A673 (cell line): ENCODE measurements around the gene GPAM. TPM values are rescaled to one million over a fixed set of nuclear protein-coding genes. Genes with fewer than 3 reads are reported as not detected.
A peak's percentile ranks its signal among the peaks of the same experiment; 100 is the strongest.
"Not testable (repeated sequence)": the region's sequence is repeated elsewhere in the genome, so short reads cannot be mapped to it uniquely, and the experiment has no call there.

Source experiments
- BruUV-seq: library from RNA; stranded (reverse); fragments of 400-500 nt; replicated peaks from 2 replicates; lab custom pipeline; 2021; lab: Mats Ljungman, UMichigan
- CTCF ChIA-PET: fragments of 300-600 bp; sonication (Branson Sonifier 250); formaldehyde crosslinking; loops from one replicate; lab custom pipeline; 2022; ENCODE audit warnings: antibody characterized with exemption; lab: Charles Lee
- POLR2A ChIA-PET: fragments of 300-600 bp; sonication (Branson Sonifier 250); formaldehyde crosslinking; loops from one replicate; lab custom pipeline; 2022; ENCODE audit warnings: antibody characterized with exemption; ENCODE audit not compliant: low non-redundant PET; lab: Charles Lee
- DNase-seq: peaks from one replicate; pipeline ENCODE4 v3.0.0-alpha.2; 2015; ENCODE audit warnings: low spot score
- H3K27ac ChIP-seq: fragments of 200-600 bp; sonication (generic); 2 replicates; pipeline ENCODE4 v1.5.1; 2016; ENCODE audit warnings: mixed run types, low read depth, mild to moderate bottlenecking, mixed read lengths, antibody characterized with exemption, low read length; ENCODE audit not compliant: poor library complexity, severe bottlenecking
- H3K27me3 ChIP-seq: fragments of 200-600 bp; sonication (generic); replicated peaks from 2 replicates; pipeline ENCODE4 v1.6.1; 2017; ENCODE audit warnings: mixed run types, low read depth, mild to moderate bottlenecking, mixed read lengths, antibody characterized with exemption, low read length; ENCODE audit not compliant: insufficient read depth, poor library complexity
- H3K36me3 ChIP-seq: fragments of 200-600 bp; sonication (generic); 2 replicates; pipeline ENCODE4 v1.6.1; 2016; ENCODE audit warnings: mixed run types, mild to moderate bottlenecking, mixed read lengths, antibody characterized with exemption, low read length; ENCODE audit not compliant: insufficient read depth, poor library complexity, severe bottlenecking
- H3K4me1 ChIP-seq: fragments of 200-600 bp; sonication (generic); 2 replicates; pipeline ENCODE4 v1.6.1; 2017; ENCODE audit warnings: mixed run types, mild to moderate bottlenecking, mixed read lengths, antibody characterized with exemption, low read length; ENCODE audit not compliant: insufficient read depth, poor library complexity, severe bottlenecking
- H3K4me3 ChIP-seq: fragments of 200-600 bp; sonication (generic); 2 replicates; pipeline ENCODE4 v1.5.1; 2016; ENCODE audit warnings: low read depth, mixed run types, mild to moderate bottlenecking, mixed read lengths, low read length; ENCODE audit not compliant: poor library complexity, severe bottlenecking
- H3K9me3 ChIP-seq: fragments of 200-600 bp; sonication (generic); 2 replicates; pipeline ENCODE4 v1.6.1; 2016; ENCODE audit warnings: mixed run types, low read depth, mild to moderate bottlenecking, mixed read lengths, antibody characterized with exemption, low read length; ENCODE audit not compliant: poor library complexity, severe bottlenecking
- EZH2 ChIP-seq: fragments of 200-600 bp; sonication (generic); IDR thresholded peaks from 2 replicates; pipeline ENCODE4 v1.6.1; 2017; ENCODE audit warnings: borderline replicate concordance, low read depth, mild to moderate bottlenecking, mixed read lengths, antibody characterized with exemption, low read length; ENCODE audit not compliant: poor library complexity, severe bottlenecking
- intact Hi-C: fragments of 100-400 bp; cut with micrococcal nuclease; formaldehyde crosslinking; loops from one replicate; pipeline ENCODE4 v1.10.0; 2022; ENCODE audit not compliant: unreplicated experiment
- total RNA-seq: library from RNA; stranded (reverse); gene quantifications from 2 replicates; pipeline ENCODE4 v1.2.3, GENCODE V29; 2021
- TF ChIP-seq, protein P1 (sequence below): fragments of 300-800, 200-600 bp; sonication (generic); conservative IDR thresholded peaks from 2 replicates; pipeline ENCODE4 v1.5.1; 2017; ENCODE audit warnings: low read depth, mild to moderate bottlenecking, antibody characterized with exemption, low read length, moderate library complexity, mixed read lengths

Gene GPAM
- total RNA-seq, 1 experiment from 2014 or later = 18.1 TPM

GRCh38 chr10:112120491-112120890, 63.1 kb downstream of the GPAM start:
- no TSS peak for BruUV-seq
- H3K4me3 ChIP-seq = no peak overlapping the region
- no peaks in the 10 kb centered on the region for H3K4me1 ChIP-seq
- H3K36me3 ChIP-seq = no peaks in the 10 kb centered on the region
- H3K27me3 ChIP-seq = peaks cover 3% of the 10 kb centered on the region
- ChIA-PET POLR2A (no interaction called here), CTCF (no interaction called here)
- DNase-seq = no peak
- intact Hi-C loops = no loop called here
- TF ChIP-seq, protein P1, sequence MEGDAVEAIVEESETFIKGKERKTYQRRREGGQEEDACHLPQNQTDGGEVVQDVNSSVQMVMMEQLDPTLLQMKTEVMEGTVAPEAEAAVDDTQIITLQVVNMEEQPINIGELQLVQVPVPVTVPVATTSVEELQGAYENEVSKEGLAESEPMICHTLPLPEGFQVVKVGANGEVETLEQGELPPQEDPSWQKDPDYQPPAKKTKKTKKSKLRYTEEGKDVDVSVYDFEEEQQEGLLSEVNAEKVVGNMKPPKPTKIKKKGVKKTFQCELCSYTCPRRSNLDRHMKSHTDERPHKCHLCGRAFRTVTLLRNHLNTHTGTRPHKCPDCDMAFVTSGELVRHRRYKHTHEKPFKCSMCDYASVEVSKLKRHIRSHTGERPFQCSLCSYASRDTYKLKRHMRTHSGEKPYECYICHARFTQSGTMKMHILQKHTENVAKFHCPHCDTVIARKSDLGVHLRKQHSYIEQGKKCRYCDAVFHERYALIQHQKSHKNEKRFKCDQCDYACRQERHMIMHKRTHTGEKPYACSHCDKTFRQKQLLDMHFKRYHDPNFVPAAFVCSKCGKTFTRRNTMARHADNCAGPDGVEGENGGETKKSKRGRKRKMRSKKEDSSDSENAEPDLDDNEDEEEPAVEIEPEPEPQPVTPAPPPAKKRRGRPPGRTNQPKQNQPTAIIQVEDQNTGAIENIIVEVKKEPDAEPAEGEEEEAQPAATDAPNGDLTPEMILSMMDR = no peak
- TF ChIP-seq EZH2 = no peak
- H3K9me3 ChIP-seq = no peaks in the 10 kb centered on the region
- no peak overlapping the region for H3K27ac ChIP-seq

DNA sequence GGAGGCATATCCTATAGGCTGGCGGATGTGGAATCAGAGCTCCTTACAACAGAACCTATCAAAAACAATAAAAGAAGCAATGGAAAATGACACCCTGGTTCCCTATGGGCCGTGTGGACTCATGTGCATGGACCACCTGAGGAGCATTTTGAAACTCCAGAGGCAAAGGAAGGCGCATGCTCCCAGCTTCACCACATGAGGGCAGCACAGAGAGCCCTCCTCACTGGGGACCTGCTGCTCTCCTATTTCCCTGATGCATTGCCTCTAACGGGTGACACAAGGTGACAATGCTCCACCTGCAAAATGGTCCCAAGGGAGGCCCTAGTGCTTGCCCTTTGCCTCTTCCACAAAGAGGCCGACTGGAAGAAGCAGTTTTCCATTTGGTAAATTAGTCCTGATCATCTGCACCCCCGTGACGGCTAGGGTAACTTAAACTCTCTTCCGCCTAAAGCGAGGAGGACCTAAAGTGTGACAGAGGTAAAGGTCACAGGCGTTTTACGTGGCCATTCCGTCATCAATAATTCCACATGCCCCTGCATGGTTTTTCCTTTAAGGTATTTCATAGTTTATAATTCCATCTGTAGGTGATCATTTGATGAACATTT, 67.7 kb downstream of the GPAM start:
- intact Hi-C loops = loop anchor here (2.0 to 10.0 kb wide), 2 partner anchors 199 to 1041 kb away; partner anchors contain the start of gene ADRA2A
- POLR2A ChIA-PET = no interaction called here
- BruUV-seq = no TSS peak
- H3K27me3 ChIP-seq = no peaks in the 10 kb centered on the region
- TF ChIP-seq, protein P1 = peak; percentile 92
- no peak for TF ChIP-seq EZH2
- no peaks in the 10 kb centered on the region for H3K4me1 ChIP-seq
- H3K9me3 ChIP-seq = no peaks in the 10 kb centered on the region
- H3K27ac ChIP-seq = no peak overlapping the region
- DNase-seq = peak; percentile 58
- CTCF ChIA-PET = interaction anchor here (1.1 to 1.8 kb wide), 2 partner anchors 10 to 21 kb away, joined by 3 to 5 read pairs; no protein-coding TSS in a partner anchor
- H3K36me3 ChIP-seq = no peaks in the 10 kb centered on the region
- no peak overlapping the region for H3K4me3 ChIP-seq

- intact Hi-C loops = loop anchor here (10.0 kb wide), 1 partner anchor 1035 kb away; the partner anchor contains the start of gene ADRA2A
- H3K27me3 ChIP-seq, H3K27ac ChIP-seq, H3K4me1 ChIP-seq, H3K36me3 ChIP-seq, H3K9me3 ChIP-seq, DNase-seq, H3K4me3 ChIP-seq, CTCF ChIA-PET, BruUV-seq, POLR2A ChIA-PET: not testable (repeated sequence)
Observed at GRCh38 chr10:112109779-112110178, 73.8 kb downstream of the GPAM start.

Other genes with a start within 250 kb of the GPAM start
- gene TECTB, start 99.6 kb upstream of the GPAM start, total RNA-seq = not detected in 2 replicates
- 0.37 and 1.0 TPM in 2 replicates for gene ACSL5, start 190.4 kb upstream of the GPAM start, total RNA-seq